Measurements from ENCODE around the gene PIK3CD.
"Not testable (repeated sequence)": the region's sequence is repeated elsewhere in the genome, so short reads cannot be mapped to it uniquely, and the experiment has no call there.

PIK3CD gene

GRCh38 chr1:9746211-9746610 is 94.7 kb downstream of the PIK3CD start:
- DNase-seq = no peak

- DNase-seq = no peak
Observed at GRCh38 chr1:9746651-9747050, 95.1 kb downstream of the PIK3CD start.

- DNase-seq = not testable (repeated sequence)
Observed at GRCh38 chr1:9748391-9748790, 96.9 kb downstream of the PIK3CD start.

GRCh38 chr1:9749361-9749760 is 97.8 kb downstream of the PIK3CD start:
- no peak for DNase-seq

GRCh38 chr1:9751971-9752370 is 100.4 kb downstream of the PIK3CD start:
- no peak for DNase-seq

GRCh38 chr1:9753121-9753531 is 101.6 kb downstream of the PIK3CD start:
- no peak for DNase-seq

GRCh38 chr1:9755441-9755995 is 104.0 kb downstream of the PIK3CD start:
- no peak for DNase-seq

GRCh38 chr1:9758559-9759121 is 107.1 kb downstream of the PIK3CD start:
- no peak for DNase-seq

GRCh38 chr1:9759939-9760338 is 108.4 kb downstream of the PIK3CD start:
- no peak for DNase-seq

- DNase-seq = no peak
Observed at GRCh38 chr1:9760824-9761223, 109.3 kb downstream of the PIK3CD start.

GRCh38 chr1:9761855-9762254 is 110.3 kb downstream of the PIK3CD start:
- no peak for DNase-seq

GRCh38 chr1:9762446-9762845 is 110.9 kb downstream of the PIK3CD start:
- not testable (repeated sequence) for DNase-seq

GRCh38 chr1:9763914-9764313 is 112.4 kb downstream of the PIK3CD start:
- DNase-seq = no peak

GRCh38 chr1:9764550-9764949 is 113.0 kb downstream of the PIK3CD start:
- DNase-seq = no peak

GRCh38 chr1:9766759-9767442 is 115.4 kb downstream of the PIK3CD start:
- DNase-seq = no peak

GRCh38 chr1:9767964-9768668 is 116.6 kb downstream of the PIK3CD start:
- DNase-seq = peak in 1 of 2 experiments; percentile 3

GRCh38 chr1:9768983-9769382 is 117.5 kb downstream of the PIK3CD start:
- no peak for DNase-seq

GRCh38 chr1:9770298-9770697 is 118.8 kb downstream of the PIK3CD start:
- no peak for DNase-seq

GRCh38 chr1:9774712-9775679 is 123.5 kb downstream of the PIK3CD start:
- DNase-seq = no peak

- no peak for DNase-seq
Observed at GRCh38 chr1:9776685-9777084, 125.2 kb downstream of the PIK3CD start.
